Hematopoietic multipotent progenitor cell (in vitro differentiated cells): Measurements from ENCODE around the gene TFDP1. TPM values are rescaled to one million over a fixed set of nuclear protein-coding genes. Genes with fewer than 3 reads are reported as not detected.
A peak's percentile ranks its signal among the peaks of the same experiment; 100 is the strongest.
"Not testable (repeated sequence)": the region's sequence is repeated elsewhere in the genome, so short reads cannot be mapped to it uniquely, and the experiment has no call there.

Experiments
- DNase-seq, 3 donors: peaks; one replicate each; pipeline ENCODE4 v3.0.0-alpha.2; 2011 to 2015; ENCODE audit warnings: low read depth in 2 of 3, low spot score in 2 of 3
- total RNA-seq: library from RNA; depleted of rRNA; stranded (reverse); fragments of >200 nt; gene quantifications from one replicate; pipeline ENCODE4 v1.2.3, GENCODE V29; 2012

TFDP1 gene
- total RNA-seq, 1 donor = 26.7 TPM

DNA sequence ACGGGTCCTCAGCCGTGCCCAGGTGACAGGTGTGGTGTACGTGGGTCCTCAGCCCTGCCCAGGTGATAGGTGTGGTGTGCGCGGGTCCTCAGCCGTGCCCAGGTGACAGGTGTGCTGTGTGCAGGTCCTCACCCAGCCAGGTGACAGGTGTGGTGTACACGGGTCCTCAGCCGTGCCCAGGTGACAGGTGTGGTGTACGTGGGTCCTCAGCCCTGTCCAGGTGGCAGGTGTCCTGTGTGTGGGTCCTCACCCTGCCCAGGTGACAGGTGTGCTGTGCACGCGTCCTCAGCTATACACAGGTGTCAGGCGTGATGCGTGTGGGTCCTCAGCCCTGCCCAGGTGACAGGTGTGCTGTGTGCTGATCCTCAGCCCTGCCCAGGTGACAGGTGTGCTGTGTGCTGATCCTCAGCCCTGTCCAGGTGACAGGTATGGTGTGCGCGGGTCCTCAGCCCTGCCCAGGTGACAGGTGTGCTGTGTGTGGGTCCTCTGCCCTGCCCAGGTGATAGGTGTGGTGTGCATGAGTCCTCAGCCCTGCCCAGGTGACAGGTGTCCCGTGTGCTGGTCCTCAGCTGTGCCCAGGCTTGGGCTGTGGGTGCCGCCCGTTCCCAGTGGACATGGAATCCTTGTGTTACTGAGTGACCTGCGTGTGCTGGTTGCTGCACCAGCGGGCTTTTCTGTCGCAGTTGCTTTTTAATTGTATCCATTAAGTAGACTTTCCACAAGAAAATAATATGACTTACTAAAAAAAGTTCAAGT, 9.7 kb downstream of the TFDP1 start:
- not testable (repeated sequence) for DNase-seq

DNA sequence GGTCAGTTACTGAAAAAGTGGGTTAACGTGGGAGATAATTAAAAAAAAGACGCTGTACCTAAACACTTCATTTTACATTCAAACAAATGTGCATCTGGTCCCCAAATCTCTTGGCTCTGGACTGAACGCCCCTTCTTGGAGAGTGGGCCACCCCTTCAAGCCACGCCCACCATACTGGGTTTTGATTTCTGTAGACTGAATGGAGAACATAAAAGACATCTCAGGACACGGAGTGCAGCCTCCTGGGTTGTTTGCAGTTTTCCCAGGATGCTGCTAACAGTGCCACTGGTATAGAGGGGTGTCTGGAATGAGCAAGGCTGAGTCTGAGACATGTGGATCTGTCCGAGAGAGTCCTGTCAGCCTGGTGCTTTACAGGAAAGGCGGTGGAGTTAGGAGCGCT, 10.6 kb downstream of the TFDP1 start:
- DNase-seq = no peak

DNA sequence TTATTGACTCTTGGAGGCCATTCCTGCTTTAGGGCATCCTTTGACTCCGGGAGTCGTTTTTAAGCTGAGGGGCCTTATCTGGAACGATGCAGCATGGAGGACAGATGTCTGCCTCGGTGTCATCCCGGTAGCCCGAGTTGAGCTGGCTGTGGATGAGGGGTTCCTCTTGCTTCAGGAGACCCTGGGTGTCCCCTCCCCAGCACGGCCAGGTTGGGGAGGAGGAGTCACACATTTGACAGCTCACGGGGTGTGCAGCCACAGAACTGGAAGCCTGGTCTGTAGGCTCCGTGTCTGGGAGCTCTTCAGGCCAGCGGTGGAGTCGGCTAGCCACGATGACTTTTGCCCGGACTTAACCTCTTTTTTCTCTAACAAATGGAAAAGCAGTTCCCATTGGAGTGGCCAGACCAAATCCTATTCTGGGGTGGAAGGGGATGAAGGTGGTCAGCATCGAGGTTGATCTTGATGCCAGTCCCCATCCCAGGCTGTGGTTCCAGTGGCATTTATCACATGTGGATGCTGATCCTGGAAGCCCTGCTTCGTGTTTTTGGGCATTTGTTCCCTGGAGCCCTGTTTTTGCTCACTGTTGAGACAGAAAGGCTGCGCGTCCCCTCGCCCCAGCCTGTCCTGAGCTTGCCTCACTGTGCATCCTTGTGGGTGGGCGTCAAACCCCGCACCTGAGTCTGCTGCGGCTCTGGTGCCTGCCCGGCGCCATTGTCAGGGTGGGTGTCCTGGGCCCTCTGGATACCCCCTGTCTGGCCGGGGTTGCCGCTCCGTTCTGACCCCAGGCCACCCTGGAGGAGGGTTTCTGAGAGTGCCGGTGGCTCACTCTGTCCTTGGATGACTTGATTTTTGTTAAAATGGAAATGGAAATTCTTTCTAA, 12.0 kb downstream of the TFDP1 start:
- no peak for DNase-seq

DNA sequence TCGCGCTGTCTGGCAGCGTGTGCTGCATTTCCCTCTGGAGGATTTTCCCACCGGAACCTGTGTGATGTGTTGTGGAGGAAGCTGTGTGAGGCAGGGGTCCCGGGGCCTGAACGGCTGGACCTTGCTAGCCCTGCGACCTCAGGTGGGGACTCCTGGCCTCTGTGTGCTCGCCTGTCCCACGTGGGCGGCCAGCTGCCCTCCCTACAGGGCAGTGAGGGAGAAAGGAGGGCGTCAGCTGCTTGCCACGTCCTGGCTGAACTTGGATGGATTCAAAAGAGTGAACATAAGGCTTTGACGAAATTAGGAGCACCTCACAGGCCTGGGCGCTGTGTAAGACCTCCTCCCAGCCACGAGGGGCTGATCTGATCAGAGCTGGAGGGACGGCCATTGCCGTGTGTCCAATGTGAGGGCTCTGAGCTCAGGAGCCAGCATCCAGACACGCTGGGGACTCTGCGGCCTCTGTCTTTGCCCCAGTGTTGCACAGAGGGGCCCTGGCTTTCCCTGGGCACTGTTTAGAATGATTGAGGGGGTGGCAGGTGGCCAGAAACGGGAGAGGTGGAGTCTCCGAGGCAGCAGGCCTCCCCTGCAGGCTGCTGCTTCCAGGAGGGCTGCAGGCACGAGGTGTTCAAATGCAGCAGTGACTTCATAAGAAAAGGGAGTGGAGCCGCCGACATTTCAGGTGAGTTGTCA, 13.0 kb downstream of the TFDP1 start:
- no peak for DNase-seq

DNA sequence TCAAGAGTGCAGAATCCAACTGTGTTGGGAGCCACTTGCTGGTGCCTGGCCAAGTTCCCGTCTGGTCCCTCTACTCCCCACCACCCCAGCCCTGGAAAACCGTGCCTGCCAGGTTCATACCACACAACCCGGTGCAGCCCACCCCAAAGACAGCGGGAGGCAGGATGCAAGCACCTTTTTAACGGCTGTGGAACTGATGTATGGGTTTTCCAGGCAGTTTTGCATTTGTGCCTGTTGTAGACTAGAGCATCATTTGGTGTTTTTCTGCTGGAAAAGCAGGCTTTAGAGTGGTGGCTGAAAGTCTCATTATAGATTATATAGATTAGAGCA, 13.5 kb downstream of the TFDP1 start:
- no peak for DNase-seq

DNA sequence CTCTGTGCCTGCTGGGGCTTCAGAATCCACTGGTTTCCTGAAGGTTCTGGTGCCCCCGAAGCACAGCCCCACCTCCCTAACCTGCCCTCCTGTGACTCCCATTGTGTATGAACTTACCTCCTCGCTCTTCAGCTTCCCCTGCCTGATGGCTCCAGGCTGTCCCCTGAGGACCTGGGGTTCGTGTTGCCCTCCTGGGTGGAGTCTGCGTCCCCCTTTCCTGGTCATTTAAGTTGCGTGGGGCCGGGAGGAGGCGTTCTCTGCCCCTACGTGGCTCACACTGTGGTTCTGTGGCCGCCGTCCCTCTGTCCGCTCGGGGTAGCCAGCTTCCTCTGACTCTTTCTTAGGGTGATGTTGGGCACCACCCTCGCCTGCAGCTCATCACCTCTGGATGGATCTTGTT, 13.9 kb downstream of the TFDP1 start:
- DNase-seq = no peak

DNA sequence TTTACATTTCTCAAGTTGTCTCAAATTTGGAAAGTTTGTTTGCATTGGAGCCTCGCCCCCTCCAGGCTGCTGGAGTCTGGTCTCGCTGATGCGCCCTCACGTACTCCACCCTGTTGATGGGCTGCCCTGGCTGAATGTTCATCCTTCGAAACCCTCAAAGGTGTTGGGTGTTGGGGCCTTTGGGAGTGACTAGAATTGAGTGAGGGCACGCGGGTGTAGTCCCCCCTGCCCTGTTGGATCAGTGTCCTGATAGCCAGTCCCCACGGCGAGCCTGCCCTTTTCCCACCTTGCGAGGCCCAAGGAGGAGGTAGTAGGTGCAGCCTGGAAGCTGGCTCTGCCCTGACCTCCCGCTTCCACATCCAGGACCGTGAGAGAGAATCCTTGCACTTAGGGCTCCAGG, 14.8 kb downstream of the TFDP1 start:
- DNase-seq = no peak

DNA sequence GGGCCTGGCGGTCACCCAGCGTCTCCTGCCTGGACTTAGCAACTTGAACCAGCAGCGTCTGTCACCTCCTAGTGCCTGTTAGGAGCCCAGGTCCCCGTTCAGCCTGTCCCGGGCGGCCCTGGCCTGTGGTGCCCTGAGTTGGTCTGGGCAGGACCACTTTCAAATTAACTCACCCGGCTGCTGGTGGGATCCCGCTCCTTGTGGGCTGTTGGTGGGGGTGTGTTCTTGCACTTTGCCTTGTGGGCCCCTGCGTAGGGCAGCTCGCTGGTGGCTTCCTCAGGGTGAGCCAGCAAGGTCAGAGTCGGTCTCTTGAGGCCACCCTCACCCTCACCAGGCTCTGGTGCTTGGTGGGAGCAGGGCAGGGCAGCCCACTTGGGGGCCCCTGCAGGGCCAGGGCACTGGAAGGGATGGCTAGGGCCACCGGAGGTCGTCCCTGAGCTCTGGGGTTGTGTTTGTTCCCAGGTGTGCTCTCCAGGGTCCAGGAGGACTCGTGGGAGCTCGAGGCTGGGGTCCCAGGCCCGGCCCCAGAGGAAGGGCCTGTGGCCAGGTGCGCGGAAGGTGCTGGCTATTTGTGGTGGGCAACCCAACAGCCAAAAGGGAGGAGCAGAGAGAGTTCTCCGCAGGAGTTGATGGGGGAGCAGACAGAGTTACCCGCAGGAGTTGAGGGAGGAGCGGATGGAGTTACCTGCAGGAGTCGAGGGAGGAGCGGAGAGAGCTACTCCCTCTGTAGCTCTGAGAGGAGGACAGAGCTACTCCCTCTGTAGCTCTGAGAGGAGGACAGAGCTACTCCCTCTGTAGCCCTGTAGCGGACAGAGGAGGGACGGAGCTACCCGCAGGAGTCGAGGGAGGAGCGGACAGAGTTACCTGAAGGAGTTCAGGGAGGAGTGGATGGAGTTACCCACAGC, 16.9 kb downstream of the TFDP1 start:
- DNase-seq = no peak

DNA sequence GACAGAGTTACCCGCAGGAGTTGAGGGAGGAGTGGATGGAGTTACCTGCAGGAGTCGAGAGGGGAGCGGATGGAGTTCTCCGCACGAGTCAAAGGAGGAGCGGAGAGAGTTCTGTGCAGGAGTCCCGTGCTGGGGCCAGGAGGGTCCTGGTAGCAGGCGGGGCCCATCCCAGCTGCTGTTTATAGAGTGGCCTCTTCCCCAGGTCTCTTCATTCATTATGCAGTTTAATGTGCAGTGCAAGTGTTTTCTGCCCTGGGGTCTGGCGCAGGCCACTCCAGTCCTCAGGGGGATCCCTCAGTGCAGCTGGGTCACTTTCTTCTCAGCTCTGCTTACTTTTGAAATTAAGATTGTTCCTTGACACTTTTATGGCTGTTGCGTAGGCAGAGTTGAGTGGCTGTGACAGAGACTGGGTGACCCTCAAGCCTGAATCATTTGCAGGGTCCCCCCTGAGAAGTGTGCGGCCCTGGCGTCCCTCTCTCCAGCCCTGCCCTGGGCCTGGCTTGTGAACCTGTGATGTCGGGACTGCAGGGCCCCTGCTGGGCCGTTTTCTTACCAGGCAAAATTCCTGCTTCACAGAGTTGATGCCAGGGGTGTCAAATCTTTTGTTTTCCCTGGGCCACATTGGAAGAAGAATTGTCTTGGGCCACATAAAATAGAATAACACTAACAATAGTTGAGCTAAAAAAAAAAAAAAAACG, 17.9 kb downstream of the TFDP1 start:
- no peak for DNase-seq

DNA sequence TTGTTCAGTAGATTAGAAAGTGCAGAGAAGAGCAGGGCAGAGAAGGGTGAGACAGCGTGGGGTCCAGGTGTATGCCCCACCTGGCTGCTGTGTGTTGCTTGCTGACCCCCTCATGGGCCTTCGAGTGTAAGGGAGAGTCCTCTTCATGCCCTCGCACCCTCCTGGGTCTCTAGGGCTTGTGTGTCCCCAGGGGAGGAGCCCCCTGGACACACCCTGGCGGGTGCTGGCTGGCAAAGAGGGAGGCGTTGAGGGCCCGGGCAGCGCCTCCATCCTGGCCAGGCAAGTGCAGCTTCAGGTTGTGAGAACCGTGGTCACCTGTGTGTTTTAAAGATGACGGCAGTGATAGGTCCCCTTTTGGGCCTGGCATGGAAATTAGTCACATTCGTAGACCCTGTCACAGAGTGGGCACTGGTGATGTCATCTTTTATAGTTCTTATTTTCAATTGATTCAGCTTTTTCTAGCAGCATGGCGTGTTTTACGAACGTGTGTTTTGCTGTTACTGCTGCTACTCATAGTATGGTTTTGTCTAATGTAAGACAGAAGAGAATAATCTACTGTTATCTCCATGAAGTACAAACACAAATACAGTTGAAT, 18.7 kb downstream of the TFDP1 start:
- no peak for DNase-seq

DNA sequence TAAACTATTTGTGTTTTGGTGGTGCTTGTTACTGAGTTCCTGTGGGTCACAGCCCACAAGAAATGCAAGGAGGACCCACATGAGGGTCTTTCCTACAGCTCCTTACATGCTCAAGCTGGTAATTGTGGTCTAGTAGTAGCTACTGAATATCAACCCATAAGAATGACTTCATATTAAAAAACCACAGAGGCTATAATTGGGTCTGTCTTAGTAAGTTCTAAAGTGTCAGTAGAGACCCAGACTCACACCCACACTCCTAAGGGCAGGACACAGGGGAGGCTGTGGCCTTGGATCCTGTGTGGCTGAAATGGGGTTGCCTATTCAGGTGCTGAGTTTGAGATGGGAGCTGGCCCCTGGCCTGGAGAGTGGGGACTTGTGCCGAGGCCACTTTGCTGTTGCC, 19.6 kb downstream of the TFDP1 start:
- no peak for DNase-seq

DNA sequence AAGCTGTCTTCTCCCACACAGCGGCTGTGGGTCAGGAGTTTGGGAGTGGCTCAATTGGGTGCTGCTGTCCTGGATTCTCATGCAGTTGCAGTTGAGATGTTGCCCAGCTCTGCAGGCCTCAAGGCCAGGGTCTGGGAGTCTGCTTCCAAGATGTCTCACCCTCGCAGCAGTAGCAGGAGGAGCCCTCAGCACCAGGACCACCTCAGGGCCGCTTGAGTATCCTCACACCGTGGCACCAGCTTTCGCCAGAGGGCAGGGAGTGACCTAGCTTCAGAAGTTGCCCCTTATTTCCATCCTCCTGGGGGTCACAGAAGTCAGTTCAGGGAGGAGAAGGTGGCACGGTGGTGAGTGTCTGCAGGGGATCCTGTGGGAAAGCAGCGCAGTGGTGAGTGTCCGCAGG, 20.9 kb downstream of the TFDP1 start:
- no peak for DNase-seq

DNA sequence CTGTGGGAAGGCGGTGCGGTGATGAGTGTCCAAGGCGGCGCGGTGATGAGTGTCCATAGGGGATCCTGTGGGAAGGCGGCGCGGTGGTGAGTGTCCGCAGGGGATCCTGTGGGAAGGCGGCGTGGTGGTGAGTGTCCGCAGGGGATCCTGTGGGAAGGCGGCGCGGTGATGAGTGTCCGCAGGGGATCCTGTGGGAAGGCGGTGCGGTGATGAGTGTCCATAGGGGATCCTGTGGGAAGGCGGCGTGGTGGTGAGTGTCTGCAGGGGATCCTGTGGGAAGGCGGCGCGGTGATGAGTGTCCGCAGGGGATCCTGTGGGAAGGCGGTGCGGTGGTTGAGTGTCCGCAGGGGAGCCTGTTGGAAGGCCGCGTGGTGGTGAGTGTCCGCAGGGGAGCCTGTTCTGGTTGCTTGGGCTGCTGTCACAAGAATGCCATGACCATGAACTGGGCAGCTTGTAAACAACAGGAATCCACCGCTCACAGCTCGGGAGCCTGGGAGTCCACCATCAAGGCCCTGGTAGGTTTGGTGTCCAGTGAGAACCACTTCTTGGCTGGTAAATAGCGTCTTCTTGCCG, 21.4 kb downstream of the TFDP1 start:
- no peak for DNase-seq

DNA sequence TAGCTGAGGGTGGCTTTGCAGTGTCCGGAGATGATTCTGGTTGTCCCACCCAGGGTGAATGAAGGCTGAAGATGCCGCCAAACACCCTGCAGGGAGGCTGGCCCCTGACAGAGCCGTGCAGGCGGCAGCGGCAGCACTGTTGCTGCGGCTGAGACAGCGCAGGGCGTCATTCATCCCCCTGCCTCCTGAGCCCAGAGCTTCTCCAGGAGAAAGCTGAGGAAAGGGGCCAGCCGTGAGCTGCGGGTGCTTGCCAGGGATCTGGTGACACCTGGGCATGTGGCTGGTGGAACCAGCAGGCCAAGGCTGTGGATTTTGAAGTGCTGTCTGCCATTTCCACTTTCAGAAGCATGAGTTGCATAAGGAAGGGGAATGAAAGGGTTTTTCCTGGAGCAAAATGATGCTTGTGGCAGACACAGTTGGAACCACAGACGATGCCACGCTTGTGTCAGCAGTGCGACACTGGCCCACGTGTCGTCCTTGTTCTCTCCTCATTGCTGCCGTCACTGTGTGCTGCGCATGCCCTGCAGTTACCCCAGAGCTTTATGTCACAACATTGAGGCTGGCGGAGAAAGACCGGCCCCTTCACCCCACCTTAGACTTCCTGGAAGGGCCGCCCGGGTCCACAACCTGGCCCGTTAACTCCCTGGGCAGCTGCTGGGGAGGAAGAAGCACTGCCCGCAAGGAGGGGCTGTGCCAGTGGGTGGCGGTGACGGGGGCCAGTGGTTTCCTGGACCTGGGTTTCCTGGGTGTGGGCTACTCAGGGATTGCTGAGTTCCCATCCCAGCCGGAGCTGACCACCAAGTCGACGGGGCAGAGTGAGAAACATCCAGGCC, 22.7 kb downstream of the TFDP1 start:
- DNase-seq = peak in 1 of 3 donors; percentile 34

DNA sequence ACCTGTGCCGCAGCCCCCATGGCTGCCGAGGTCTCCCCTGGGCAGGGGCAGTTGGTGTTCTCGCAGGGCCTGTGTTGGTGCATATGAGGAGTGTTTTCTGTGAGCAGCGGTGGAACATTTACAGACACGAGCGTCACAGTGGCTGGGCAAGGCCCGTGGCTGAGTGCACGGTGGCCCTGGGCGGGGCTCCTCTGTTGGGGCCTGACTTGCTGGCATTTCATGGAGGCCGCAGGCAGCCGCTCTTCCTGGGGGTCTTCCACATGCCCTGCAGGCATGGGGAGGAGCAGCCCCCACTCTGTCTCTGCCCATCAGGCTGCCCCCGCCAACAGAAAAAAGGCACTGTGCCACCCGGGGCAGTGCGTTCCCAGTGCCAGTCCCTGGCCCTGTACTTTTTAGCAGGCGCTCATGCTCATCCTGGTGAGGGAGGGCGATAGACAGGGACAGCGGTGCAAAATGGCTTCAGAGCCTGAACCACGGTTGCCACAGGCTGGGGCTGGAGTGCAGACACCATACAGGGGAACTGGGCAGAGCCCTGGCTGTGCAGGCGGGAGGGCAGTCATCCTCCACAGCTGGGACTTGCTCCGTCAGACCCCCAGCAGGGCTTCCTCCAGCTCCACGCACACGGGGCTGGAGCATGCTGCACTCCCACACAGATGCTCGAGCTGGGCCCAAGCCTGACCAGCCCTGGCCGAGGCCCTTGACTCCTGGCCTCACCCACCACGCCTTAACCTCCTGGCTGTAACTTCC, 23.5 kb downstream of the TFDP1 start:
- no peak for DNase-seq

DNA sequence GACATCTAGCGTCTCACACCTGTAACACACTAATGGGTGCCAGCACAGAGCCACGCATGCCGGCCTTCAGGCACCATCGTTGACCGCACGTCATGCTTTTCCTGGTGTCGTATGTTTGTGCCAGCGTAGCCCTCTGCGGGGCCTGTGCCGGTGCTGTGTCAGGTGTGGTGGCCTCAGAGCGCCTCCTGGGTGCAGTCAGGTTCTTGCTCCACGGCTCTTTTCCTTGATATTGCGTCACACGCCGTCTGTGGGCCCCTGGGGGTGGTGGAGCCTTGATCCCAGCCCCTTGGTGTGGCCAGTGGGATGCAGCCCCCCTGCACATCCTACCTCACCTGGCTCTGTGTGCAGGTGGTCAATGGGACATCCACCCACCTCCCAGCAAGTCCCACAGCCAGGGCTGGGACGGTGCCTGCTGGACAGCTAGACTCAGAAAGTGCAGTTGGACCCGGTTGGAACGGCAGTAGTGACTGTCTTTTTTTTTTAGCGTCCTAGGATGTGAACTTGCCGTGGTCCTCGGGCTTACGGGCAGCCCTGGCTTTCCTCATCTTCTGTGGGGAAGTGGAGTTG, 24.5 kb downstream of the TFDP1 start:
- no peak for DNase-seq

DNA sequence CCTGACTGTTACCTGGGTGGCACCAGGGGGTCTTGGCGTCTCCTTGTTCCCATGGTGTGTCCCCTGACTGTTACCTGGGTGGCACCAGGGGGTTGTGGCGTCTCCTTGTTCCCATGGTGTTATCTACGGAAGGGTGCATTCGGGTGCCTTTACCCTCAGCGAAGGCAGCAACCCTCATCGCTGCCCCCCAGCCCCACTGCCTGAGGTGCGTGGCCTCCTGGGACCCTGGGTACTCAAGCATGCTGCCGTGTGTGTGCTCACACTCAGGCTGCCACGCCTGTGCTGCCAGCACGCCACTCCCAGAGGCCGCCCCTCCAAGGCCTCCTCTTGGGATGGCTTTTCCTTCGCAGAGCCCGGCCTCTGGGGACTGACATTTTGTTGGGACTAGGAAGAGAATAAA, 25.1 kb downstream of the TFDP1 start:
- no peak for DNase-seq
